SH-SY5Y (cell line): Measurements from ENCODE around the gene SLC25A10.

Source experiments
- GATA2 ChIP-seq: IDR thresholded peaks from 2 replicates; pipeline ENCODE4 v1.6.1; 2011; ENCODE audit warnings: mild to moderate bottlenecking, low read depth, low read length
- GATA3 ChIP-seq: IDR thresholded peaks from 2 replicates; pipeline ENCODE4 v1.6.1; 2011; ENCODE audit warnings: low read depth, mild to moderate bottlenecking, low read length, moderate library complexity

GRCh38 chr17:81714412-81715106 lies 2.5 kb downstream of the SLC25A10 start:
- TF ChIP-seq GATA2 (no peak), GATA3 (no peak)
